ENCODE data around the gene NAB2. TPM values are rescaled to one million over a fixed set of nuclear protein-coding genes. Genes with fewer than 3 reads are reported as not detected.

NAB2 gene
- total and polyA plus RNA-seq, 2 of the 8 experiments (the other 6 are each of a cell fraction or from before 2014, with no cell fraction given): 20.9 to 23.5 TPM

GRCh38 chr12:57101892-57102695, 13.2 kb downstream of the NAB2 start (continued):
- no peak for TF ChIP-seq SP4 (IDR thresholded peaks at IDR 0.05; ENCODE audit: low read length)
